Stimulated activated naive CD4-positive, alpha-beta T cell (primary cell): ENCODE data around the gene ASCL3.
"Not testable (repeated sequence)": the region's sequence is repeated elsewhere in the genome, so short reads cannot be mapped to it uniquely, and the experiment has no call there.

Experiments
- DNase-seq, 6 experiments: peaks; one replicate each; lab custom pipeline; 2025; lab: John Stamatoyannopoulos, UW

ASCL3 gene, protein sequence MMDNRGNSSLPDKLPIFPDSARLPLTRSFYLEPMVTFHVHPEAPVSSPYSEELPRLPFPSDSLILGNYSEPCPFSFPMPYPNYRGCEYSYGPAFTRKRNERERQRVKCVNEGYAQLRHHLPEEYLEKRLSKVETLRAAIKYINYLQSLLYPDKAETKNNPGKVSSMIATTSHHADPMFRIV

DNA sequence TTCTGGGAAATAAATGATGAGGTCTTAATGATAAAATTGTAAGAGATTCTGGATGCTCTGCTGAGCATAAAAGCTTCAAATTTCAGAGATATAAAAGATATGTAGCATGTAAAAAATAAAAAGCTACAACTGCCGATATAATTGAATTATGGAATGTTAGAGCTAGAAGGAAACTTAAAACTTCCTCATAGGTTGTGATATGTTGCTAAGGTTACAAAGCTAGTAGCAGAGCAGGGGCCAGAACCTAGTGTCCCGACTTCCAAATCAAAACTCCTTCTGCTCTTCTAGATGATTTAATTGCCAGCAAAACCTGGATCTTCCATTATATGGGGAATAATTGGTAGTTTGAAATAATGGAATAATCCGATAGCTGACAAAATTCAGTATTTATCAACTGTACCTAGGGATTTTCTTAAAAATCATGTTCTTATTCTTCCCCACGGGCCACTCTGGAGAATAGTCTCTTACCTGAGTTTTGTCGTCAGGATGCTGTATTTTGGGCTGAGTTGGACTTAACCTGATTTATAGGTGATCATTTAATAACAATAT is at the start of gene ASCL3:
ASCL3 (minus strand) TSS at position 499 of the 549 bp plus-strand sequence. CDS start 4,855 bp downstream, outside the sequence.
- DNase-seq: no peak

DNA sequence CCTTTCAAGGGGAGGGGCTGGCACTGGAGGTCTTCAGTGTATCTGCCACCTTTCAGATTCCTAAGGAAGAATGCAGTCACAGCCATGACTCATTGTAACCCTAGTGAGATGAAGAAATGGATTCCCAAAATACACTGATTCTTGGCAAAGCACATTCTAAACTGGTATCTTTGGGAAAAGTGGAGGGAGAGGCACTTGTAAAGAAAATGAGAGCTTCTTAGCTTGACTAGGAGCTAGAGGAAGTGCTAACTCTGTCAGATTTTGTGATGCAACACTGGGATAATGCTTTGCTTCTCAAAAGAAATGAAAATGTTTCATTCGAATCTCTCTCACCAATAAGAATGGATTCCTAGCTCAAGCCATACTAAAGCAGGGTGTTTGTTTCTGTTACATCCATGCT is 46.6 kb upstream of the ASCL3 start:
- no peak for DNase-seq

DNA sequence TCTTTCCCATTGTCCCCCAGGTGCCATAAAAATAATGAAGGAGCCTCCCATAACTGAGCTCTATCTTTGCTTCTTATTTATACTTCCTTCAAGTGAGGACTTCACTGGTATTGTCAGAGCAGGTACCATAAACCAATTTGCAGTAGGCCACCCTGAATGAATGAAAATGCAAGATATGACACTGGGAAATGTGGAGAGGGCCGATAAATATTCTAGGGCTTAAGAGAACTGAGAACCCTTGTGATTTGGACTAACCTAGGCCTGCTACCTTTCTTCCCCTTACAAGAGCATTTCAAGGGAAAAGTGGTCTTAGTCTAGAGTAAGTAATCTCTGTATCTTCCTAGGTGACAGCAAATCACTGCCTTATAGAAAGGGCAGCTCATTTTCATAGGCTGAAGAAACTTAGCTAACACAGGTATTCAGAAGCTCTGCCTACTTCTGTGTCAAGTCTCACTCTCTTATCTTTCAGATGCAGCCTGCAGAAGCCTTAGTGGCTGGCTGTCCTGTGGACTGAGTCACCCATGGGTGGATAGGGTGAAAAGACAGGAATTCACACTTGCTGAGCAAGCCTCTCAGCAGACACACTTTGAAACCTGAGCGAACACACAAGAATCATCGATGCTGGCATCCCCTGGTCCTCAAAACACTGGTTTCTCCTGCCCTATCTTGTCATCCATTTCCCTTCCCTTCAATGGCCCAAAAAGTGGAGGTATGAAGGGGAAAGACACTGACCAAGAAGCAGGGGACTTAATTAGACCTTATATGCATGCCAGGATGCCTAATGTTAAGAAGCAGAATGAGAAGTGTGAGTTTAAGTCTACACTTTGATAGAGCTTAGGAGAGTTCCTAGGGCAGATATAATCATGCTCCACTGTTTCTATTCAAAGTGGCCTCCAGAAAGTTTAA is 45.8 kb upstream of the ASCL3 start:
- DNase-seq: no peak

DNA sequence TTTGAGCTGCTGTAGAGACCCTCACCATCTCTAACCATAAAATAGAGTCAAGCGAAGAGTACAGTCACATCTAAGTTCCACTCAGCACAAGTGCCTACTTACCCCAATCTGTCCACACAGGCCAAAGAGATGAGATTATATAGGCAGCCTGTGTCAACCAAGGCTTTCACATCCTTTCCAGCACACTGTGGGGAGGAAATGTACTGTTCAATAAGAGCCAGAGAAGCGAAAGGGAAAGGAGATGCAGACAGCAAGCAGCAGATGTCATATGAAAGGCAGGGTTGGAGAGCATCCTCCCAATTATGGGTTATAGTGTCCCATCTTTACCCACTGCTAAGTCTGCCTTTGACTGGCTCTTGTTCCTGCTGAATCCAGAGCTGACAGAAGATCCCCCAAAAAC is 44.6 kb upstream of the ASCL3 start:
- DNase-seq: no peak

- DNase-seq: not testable (repeated sequence)
Observed at GRCh38 chr11:8986772-8987171, 44.0 kb upstream of the ASCL3 start.

DNA sequence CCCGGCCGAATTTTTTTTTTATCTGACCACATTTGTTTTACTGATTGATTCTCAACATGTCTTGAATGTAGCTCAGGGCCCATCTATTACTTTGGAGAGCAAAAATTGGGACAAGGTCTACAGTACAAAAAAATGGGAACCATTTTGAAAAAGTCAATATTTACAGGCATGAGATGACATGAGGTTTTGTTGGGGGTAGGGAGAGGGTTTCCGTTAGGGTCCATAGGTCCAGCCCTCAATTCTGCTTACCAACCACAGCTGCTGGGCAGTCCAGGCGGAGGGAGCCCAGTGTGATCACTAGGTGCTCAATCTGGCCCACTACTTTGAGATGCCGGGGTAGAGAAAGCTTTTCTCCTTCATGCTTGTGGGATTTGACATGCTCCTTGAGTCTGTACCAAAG is 42.6 kb upstream of the ASCL3 start:
- no peak for DNase-seq

DNA sequence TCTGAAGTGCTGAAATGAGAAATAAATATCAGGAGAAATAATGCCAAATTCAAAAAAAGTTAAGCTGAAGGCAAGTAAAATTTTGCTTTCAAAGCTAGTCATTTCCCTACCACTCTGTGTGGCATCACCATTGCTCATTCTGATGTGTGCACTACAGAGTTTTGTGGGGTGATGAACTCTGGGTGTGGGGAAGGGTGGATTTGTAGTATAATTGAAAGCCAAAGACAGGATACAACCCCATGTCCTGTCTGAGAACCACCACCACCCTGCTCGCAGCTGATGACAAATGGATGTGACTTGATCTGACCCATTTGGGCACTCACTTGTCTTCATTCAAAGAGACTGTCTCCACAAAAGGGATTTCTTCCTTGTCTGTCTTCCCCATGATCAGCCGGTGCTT is 40.7 kb upstream of the ASCL3 start:
- DNase-seq: no peak

DNA sequence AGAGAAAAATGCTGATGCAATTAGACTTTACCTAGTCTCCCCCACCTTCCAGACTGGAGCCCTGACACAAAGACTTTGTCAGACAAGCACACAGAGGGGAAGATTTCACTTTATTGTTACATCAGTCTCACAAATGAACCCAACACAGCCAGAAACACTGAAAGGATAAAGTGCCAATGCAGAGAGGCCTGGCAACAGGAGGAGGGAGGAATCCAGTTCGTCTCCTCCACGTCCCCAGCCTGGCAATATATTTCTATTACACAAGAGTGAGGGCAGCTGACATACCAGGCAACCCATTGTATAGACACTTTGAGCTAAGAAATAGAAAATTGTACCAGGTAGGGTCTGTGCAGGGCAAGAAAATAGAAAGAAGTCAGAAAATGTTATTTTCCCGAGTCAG is 37.7 kb upstream of the ASCL3 start:
- no peak for DNase-seq

DNA sequence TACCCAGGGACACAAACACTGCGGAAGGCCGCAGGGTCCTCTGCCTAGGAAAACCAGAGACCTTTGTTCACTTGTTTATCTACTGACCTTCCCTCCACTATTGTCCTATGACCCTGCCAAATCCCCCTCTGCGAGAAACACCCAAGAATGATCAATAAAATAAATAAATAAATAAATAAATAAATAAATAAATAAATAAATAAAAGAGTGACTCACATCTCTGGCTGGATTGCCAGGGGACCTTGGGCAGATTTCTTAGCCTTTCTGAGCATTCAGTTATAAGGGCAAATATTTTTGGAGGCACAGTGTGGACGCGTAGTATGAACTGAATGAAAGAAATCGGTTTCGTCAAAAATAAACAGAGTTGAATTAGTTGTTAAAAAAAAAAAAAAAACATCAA is 36.5 kb upstream of the ASCL3 start:
- DNase-seq: not testable (repeated sequence)

DNA sequence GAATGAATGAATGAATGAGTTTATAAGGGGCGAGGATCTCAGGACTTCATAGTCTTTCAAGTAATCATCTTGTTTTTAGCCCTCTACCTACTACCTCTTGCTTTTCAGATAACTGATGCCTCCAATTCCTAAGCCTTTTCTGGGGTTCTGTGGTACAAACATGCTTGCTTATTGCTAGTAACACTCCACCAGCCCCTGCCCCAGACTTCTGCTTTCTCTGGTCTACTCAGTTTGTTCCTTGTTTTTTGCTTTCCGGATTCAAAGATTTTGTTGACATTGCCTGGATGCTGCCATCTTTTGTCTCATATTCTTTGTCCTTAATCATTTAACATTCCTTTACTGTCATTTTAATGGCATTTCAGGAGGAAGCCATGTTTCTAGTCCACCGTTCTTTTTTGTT is 30.3 kb upstream of the ASCL3 start:
- DNase-seq: no peak

DNA sequence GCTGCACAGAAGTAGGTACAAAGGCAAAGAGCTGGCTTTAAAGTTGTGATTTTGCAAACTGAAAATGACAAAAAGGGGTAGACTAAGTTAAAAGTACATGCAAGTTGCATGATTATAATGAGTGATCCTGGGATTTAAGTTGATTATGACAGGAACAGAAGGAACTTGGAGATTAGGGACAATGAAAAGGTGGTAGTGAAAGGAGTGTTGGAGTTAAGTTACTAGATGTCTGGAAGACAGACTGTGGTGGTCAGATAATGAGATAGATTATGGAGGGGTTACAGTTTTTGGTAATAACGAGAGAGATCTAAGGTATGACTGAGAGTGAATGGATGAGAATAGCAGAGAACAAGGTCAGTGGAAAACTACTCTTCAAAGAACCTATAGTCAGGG is 29.1 kb upstream of the ASCL3 start:
- DNase-seq: no peak

DNA sequence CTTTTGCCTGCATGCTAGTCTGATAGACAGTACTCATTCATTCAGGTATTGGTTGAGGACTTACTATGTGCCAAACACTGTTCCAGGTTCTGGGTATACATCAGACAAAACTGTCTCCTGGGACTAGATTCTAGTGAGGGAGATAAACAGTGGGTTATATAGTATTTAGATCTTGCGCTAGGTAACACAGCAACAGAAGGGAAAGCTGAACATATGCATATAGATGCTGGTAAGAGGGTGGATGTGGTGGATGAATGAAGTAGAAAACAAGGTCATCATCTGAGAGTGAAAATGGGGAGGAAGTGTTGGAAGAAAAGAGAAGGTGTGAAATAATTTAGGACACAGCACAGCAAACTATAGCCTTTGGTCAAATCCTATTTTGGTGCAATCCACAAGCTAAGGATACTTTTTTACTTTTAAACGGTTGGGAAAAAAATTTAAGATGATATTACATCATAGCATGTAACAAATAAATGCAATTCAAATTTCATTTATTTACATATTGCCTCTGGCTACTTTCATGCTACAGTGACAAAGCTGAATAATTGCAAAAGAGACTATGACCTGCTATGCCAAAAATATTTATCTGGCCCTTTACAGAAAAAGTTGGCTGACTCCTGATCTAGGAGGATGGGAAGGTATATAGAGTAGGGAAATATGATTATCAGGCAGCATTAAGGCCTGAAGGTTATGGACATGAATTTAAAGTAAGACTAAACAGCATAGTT is 28.5 kb upstream of the ASCL3 start:
- DNase-seq: no peak

GRCh38 chr11:8967184-8967583 is 24.4 kb upstream of the ASCL3 start:
- no peak for DNase-seq

GRCh38 chr11:8964324-8965320 is 21.8 kb upstream of the ASCL3 start, which contains the start of gene TMEM9B:
TSS of gene TMEM9B (minus strand) at chr11:8964442. CDS start at chr11:8964313, 129 bp downstream.
- DNase-seq: peak; percentile 49 to 89 (median 71)

DNA sequence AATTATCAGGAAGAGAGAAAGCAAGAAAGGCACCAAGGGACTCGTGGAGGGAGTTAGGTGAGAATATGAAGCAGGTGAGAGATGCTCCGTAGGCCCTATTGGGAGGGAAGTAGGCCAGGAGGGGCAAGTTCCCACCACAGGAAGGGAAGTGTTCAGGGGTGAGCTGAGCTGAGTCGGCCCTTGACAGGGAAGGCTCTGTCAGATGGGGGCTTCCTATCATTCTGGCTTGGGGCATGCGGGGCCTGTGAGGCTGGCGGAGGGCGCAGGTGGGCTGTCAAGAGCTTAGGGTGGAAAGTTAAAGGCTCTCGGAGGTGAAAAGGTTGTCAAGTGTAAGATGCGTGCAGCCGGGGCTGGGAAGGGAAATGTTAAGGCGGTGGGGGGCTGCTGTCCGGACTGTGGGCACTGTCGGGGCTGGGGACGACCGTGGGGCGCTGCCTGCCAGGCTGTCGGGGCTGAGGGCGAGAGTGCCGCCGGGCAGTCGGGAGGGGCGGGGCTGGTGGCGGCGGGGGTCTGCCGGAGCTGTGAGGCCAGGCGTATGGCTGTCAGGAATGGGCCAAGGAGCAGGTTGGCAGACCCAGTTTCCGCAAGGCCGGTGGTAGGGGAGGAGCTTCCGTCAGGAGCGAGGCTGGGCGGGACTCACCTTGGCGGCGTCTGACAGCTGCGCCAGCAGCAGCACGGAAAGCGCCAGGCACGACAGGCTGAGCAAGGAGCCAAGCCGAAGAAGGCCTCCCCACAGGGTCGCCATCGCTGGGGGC is 20.9 kb upstream of the ASCL3 start:
- DNase-seq: peak; percentile 57 to 89 (median 71)

- DNase-seq: peak in 1 of 6 experiments; percentile 14
Observed at GRCh38 chr11:8962841-8963240, 20.0 kb upstream of the ASCL3 start.

- DNase-seq: no peak
Observed at GRCh38 chr11:8961401-8961800, 18.6 kb upstream of the ASCL3 start.

- DNase-seq: peak in 3 of 6 experiments; percentile 3 to 27 (median 22)
Observed at GRCh38 chr11:8959546-8960166, 16.8 kb upstream of the ASCL3 start.

DNA sequence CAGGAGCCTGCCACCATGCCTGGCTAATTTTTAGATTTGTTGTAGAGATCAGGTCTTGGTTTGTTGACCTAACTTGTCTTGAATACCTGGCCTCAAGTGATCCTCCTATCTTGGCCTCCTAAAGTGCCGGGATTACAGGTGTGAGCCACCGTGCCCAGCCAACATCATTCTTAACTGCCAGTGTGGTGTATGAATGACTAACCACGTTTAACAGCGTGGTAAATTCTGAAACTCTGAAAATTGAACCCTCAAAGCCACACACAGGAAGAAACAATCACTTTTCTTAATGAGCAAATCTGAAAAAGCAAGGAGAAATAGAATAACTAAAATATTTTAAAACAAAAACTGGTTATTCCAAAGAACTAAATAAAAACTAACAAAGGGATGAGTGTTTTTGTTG is 14.0 kb upstream of the ASCL3 start:
- no peak for DNase-seq

GRCh38 chr11:8948886-8949285 is 6.1 kb upstream of the ASCL3 start:
- no peak for DNase-seq
